Measurements from ENCODE around the gene TRAPPC2L. TPM values are rescaled to one million over a fixed set of nuclear protein-coding genes. Genes with fewer than 3 reads are reported as not detected.

Gene TRAPPC2L
- polyA plus RNA-seq, 3 donors from 2014 or later, result 101 to 138 (median 113) TPM

- Mint-ChIP-seq H3K27me3 (ENCODE audit: low read depth in 3 of 3) (peaks cover 0 to 3% (median 2%) of the 10 kb centered on the region in 3 donors), H3K4me1 (peaks cover 18 to 26% of the 10 kb centered on the region in 2 donors), H3K27ac (no peak overlapping the region), H3K36me3 (no peaks in the 10 kb centered on the region), H3K9me3 (no peaks in the 10 kb centered on the region), H3K4me3 (no peak overlapping the region)
- no peak for DNase-seq
Measured at GRCh38 chr16:88851616-88852015, 5.3 kb upstream of the TRAPPC2L start.

DNA sequence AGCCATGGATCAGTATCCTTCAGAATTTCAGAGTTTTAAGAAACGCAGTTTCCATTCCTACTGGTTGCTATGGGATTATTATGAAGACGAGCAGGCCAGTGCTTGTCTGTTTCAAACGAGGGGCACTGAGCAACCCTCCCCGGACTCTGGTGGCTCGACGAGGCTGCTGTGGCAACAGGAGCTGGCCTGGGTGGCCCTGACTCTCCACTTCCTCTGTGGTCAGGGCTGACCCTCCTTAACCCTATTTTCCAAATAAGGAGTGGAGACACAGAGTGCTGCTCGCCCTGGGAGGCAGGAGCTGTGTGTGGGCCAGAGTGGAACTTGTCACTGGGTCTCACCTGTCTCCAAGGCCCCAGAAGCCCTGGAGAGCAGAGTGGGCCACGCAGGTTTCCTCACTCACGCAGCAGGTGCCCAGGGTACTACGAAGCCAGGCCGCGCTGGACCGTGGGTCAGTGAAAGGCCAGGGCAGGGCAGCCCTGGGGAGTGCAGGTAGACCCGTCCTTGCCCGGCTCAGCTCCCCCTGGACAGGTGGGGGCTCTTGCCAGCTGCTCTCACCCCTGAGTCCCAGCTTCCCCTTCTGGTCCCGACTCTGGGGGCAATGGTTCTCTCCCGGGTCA lies 3.5 kb upstream of the TRAPPC2L start:
- Mint-ChIP-seq H3K36me3 (peaks cover 0 to 3% (median 0%) of the 10 kb centered on the region in 3 donors), H3K4me3 (no peak overlapping the region), H3K27ac (no peak overlapping the region)

GRCh38 chr16:88854306-88855111 lies 2.4 kb upstream of the TRAPPC2L start:
- peak overlapping the region; percentile 48 to 84 (median 76) for H3K27ac Mint-ChIP-seq
- no peaks in the 10 kb centered on the region for H3K9me3 Mint-ChIP-seq
- H3K4me1 Mint-ChIP-seq, result peaks cover 33 to 43% of the 10 kb centered on the region in 2 donors
- H3K27me3 Mint-ChIP-seq (ENCODE audit: low read depth in 3 of 3), result peaks cover 3 to 7% (median 5%) of the 10 kb centered on the region in 3 donors
- DNase-seq, result peak; percentile 37 to 43 (median 38)
- H3K36me3 Mint-ChIP-seq, result peaks cover 0 to 5% (median 0%) of the 10 kb centered on the region in 3 donors
- H3K4me3 Mint-ChIP-seq, result peak overlapping the region; percentile 32 to 81 (median 75)

More for the DNA sequence above, 3.5 kb upstream of the TRAPPC2L start:
- DNase-seq, result no peak
- Mint-ChIP-seq H3K4me1 (peaks cover 29 to 38% of the 10 kb centered on the region in 2 donors), H3K27me3 (ENCODE audit: low read depth in 3 of 3) (peaks cover 3 to 7% (median 5%) of the 10 kb centered on the region in 3 donors), H3K9me3 (no peaks in the 10 kb centered on the region)

GRCh38 chr16:88855176-88855575 lies 1.8 kb upstream of the TRAPPC2L start:
- Mint-ChIP-seq H3K27me3 (ENCODE audit: low read depth in 3 of 3) (peaks cover 3 to 7% (median 4%) of the 10 kb centered on the region in 3 donors), H3K4me3 (peak overlapping the region; percentile 62 to 81 (median 75)), H3K36me3 (peaks cover 0 to 9% (median 0%) of the 10 kb centered on the region in 3 donors), H3K9me3 (no peaks in the 10 kb centered on the region), H3K4me1 (peaks cover 33 to 43% of the 10 kb centered on the region in 2 donors), H3K27ac (peak overlapping the region; percentile 65 to 84 (median 76))
- no peak for DNase-seq

GRCh38 chr16:88855736-88856121 lies 1.2 kb upstream of the TRAPPC2L start:
- H3K27ac Mint-ChIP-seq, result peak overlapping the region in 4 of 6 donors; percentile 57 to 76 (median 69)
- peaks cover 0 to 9% (median 0%) of the 10 kb centered on the region in 3 donors for H3K36me3 Mint-ChIP-seq
- peaks cover 3 to 7% (median 4%) of the 10 kb centered on the region in 3 donors for H3K27me3 Mint-ChIP-seq (ENCODE audit: low read depth in 3 of 3)
- no peak for DNase-seq
- no peaks in the 10 kb centered on the region for H3K9me3 Mint-ChIP-seq
- H3K4me1 Mint-ChIP-seq, result peaks cover 33 to 43% of the 10 kb centered on the region in 2 donors
- H3K4me3 Mint-ChIP-seq, result peak overlapping the region; percentile 62 to 81 (median 75)

GRCh38 chr16:88856122-88856827 lies 652 bp upstream of the TRAPPC2L start:
- peak in 2 of 3 donors; percentile 9 to 12 for DNase-seq
- Mint-ChIP-seq H3K4me3 (peak overlapping the region; percentile 23 to 99 (median 96)), H3K27ac (peak overlapping the region in 5 of 6 donors; percentile 27 to 87 (median 73))

DNA sequence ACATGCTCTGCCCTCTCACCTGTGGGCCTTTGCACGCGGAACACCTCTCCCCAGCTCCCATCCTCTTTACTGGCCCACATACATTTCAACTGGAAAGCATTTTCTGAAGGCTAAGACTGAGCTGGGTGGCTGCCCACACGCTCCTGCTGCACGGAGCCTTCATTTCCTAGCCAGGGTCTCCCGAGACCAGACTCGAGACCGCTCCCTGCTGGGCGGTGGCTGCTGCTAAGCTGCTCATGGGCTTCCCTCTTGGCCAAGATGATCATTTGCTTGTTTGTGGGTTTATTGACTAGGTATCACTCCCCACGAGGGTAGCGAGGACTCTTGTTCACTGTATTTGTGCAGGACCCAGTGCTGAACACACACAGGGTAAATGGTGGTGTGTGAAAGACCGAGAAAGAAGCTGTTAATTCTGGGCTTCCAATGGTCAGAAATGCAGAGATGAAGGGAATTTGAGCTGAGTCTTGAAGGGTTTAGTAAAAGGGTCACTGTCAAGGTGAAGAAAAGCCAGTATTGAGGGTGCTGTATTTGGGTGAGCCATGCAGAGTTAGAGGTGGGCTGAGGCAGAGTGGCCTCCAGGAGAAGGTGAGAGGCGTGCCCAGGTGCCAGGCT lies 907 bp downstream of the TRAPPC2L start:
- peak; percentile 44 to 52 (median 50) for DNase-seq
- H3K36me3 Mint-ChIP-seq, result peaks cover 0 to 12% (median 0%) of the 10 kb centered on the region in 3 donors
- H3K27me3 Mint-ChIP-seq (ENCODE audit: low read depth in 3 of 3), result peaks cover 3 to 7% (median 4%) of the 10 kb centered on the region in 3 donors
- peak overlapping the region; percentile 87 to 98 (median 95) for H3K27ac Mint-ChIP-seq
- H3K9me3 Mint-ChIP-seq, result no peaks in the 10 kb centered on the region
- H3K4me3 Mint-ChIP-seq, result peak overlapping the region; percentile 96 to 99 (median 99)
- H3K4me1 Mint-ChIP-seq, result peaks cover 31 to 35% of the 10 kb centered on the region in 2 donors

More at GRCh38 chr16:88856122-88856827, 652 bp upstream of the TRAPPC2L start:
- Mint-ChIP-seq H3K27me3 (ENCODE audit: low read depth in 3 of 3) (peaks cover 3 to 7% (median 4%) of the 10 kb centered on the region in 3 donors), H3K9me3 (no peaks in the 10 kb centered on the region), H3K4me1 (peaks cover 33 to 43% of the 10 kb centered on the region in 2 donors), H3K36me3 (peaks cover 0 to 9% (median 0%) of the 10 kb centered on the region in 3 donors)

- Mint-ChIP-seq H3K27ac (peak overlapping the region in 1 of 6 donors; percentile 17), H3K36me3 (peaks cover 0 to 12% (median 0%) of the 10 kb centered on the region in 3 donors), H3K4me1 (peaks cover 26 to 31% of the 10 kb centered on the region in 2 donors), H3K27me3 (ENCODE audit: low read depth in 3 of 3) (peaks cover 3 to 8% (median 4%) of the 10 kb centered on the region in 3 donors), H3K4me3 (no peak overlapping the region), H3K9me3 (no peaks in the 10 kb centered on the region)
- DNase-seq, result no peak
Measured at GRCh38 chr16:88859381-88860091, 2.6 kb downstream of the TRAPPC2L start.

- no peak for DNase-seq
- H3K27me3 Mint-ChIP-seq (ENCODE audit: low read depth in 3 of 3), result peaks cover 3 to 6% (median 4%) of the 10 kb centered on the region in 3 donors
- H3K9me3 Mint-ChIP-seq, result no peaks in the 10 kb centered on the region
- peaks cover 14 to 17% of the 10 kb centered on the region in 2 donors for H3K4me1 Mint-ChIP-seq
- H3K4me3 Mint-ChIP-seq, result no peak overlapping the region
- no peak overlapping the region for H3K27ac Mint-ChIP-seq
- peaks cover 0 to 12% (median 0%) of the 10 kb centered on the region in 3 donors for H3K36me3 Mint-ChIP-seq
Measured at GRCh38 chr16:88861359-88861758, 4.4 kb downstream of the TRAPPC2L start.

GRCh38 chr16:88862968-88863367 lies 6.0 kb downstream of the TRAPPC2L start:
- H3K27ac Mint-ChIP-seq, result no peak overlapping the region
- peaks cover 0 to 2% (median 2%) of the 10 kb centered on the region in 3 donors for H3K27me3 Mint-ChIP-seq (ENCODE audit: low read depth in 3 of 3)
- DNase-seq, result no peak
- peaks cover 0 to 10% (median 0%) of the 10 kb centered on the region in 3 donors for H3K36me3 Mint-ChIP-seq
- H3K4me3 Mint-ChIP-seq, result no peak overlapping the region
- peaks cover 8 to 10% of the 10 kb centered on the region in 2 donors for H3K4me1 Mint-ChIP-seq
- no peaks in the 10 kb centered on the region for H3K9me3 Mint-ChIP-seq

DNA sequence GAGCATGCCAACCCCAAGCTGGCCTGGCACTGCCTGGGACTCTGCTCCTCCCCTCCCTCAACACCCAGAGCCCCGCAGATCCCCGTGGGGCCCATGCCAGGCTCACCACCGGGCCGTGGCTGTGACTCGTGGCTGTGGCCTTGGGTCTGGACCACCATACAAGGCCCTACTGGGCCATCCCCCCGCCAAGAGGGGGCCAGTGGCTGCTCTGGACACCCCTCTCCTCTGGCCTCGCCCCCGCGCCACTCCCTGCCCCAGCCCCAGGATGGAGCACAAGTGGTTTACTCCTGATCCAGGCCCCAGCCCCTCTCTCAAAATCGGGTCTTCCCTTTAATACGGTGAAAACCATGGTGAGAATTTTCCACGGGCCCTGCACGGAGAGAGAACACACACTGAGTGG lies 6.5 kb downstream of the TRAPPC2L start:
- H3K27me3 Mint-ChIP-seq (ENCODE audit: low read depth in 3 of 3), result peaks cover 0 to 3% (median 2%) of the 10 kb centered on the region in 3 donors
- peaks cover 0 to 9% (median 0%) of the 10 kb centered on the region in 3 donors for H3K36me3 Mint-ChIP-seq
- H3K27ac Mint-ChIP-seq, result no peak overlapping the region
- DNase-seq, result no peak
- H3K4me1 Mint-ChIP-seq, result peaks cover 4 to 5% of the 10 kb centered on the region in 2 donors
- H3K4me3 Mint-ChIP-seq, result no peak overlapping the region
- no peaks in the 10 kb centered on the region for H3K9me3 Mint-ChIP-seq

- H3K9me3 Mint-ChIP-seq, result no peaks in the 10 kb centered on the region
- H3K27me3 Mint-ChIP-seq (ENCODE audit: low read depth in 3 of 3), result peaks cover 0 to 7% (median 4%) of the 10 kb centered on the region in 3 donors
- H3K4me3 Mint-ChIP-seq, result no peak overlapping the region
- DNase-seq, result no peak
- H3K27ac Mint-ChIP-seq, result no peak overlapping the region
- peaks cover 0 to 1% of the 10 kb centered on the region in 2 donors for H3K4me1 Mint-ChIP-seq
- H3K36me3 Mint-ChIP-seq, result peaks cover 0 to 9% (median 0%) of the 10 kb centered on the region in 3 donors
Measured at GRCh38 chr16:88864099-88864498, 7.2 kb downstream of the TRAPPC2L start.

All from immature natural killer cell (primary cell).